WTC11 (cell line): ENCODE data around the gene PABPN1. TPM values are rescaled to one million over a fixed set of nuclear protein-coding genes. Genes with fewer than 3 reads are reported as not detected.
A peak's percentile ranks its signal among the peaks of the same experiment; 100 is the strongest.

ENCODE experiments used
- ATAC-seq: fragments of 200-7000 bp; cut with Tn5 transposase; 2 replicates; pipeline ENCODE4 v1.10.0; 2021; ENCODE audit warnings: mild to moderate bottlenecking, moderate library complexity
- CTCF ChIA-PET: fragments of 300-600 bp; sonication (Branson Sonifier 250); formaldehyde crosslinking; loops from one replicate; lab custom pipeline; 2021; ENCODE audit warnings: antibody characterized with exemption; lab: Charles Lee
- POLR2A ChIA-PET: fragments of 350-600 bp; sonication (Branson Sonifier 250); formaldehyde crosslinking; loops from one replicate; lab custom pipeline; 2021; ENCODE audit warnings: antibody characterized with exemption; lab: Charles Lee
- DNase-seq: peaks from one replicate; pipeline ENCODE4 v3.0.0; 2021; ENCODE audit warnings: low spot score
- H3K27ac Mint-ChIP-seq: 2 replicates; pipeline ENCODE4 v1.8.0; 2021; ENCODE audit warnings: mixed read lengths
- H3K27me3 Mint-ChIP-seq: 2 replicates; pipeline ENCODE4 v1.8.0; 2021; ENCODE audit warnings: low read depth, mild to moderate bottlenecking, moderate library complexity, mixed read lengths
- H3K36me3 Mint-ChIP-seq: 2 replicates; pipeline ENCODE4 v1.8.0; 2021; ENCODE audit warnings: mixed read lengths
- H3K4me1 Mint-ChIP-seq: 2 replicates; pipeline ENCODE4 v1.8.0; 2022; ENCODE audit warnings: mixed read lengths
- H3K4me3 Mint-ChIP-seq: 2 replicates; pipeline ENCODE4 v1.8.0; 2021; ENCODE audit warnings: mild to moderate bottlenecking, moderate library complexity, mixed read lengths
- H3K9me3 Mint-ChIP-seq: 2 replicates; pipeline ENCODE4 v1.8.0; 2021; ENCODE audit warnings: mixed read lengths
- ATF6 ChIP-seq: sonication (generic); formaldehyde crosslinking; IDR thresholded peaks from 2 replicates; pipeline ENCODE4 v1.8.1; 2023; ENCODE audit warnings: mild to moderate bottlenecking, missing genetic modification reagents
- E2F1 ChIP-seq: sonication (generic); formaldehyde crosslinking; IDR thresholded peaks from 2 replicates; pipeline ENCODE4 v1.8.0; 2022; ENCODE audit warnings: mild to moderate bottlenecking, missing genetic modification reagents
- E2F5 ChIP-seq: sonication (generic); formaldehyde crosslinking; IDR thresholded peaks from 2 replicates; pipeline ENCODE4 v1.8.1; 2022; ENCODE audit warnings: mild to moderate bottlenecking, moderate library complexity, missing genetic modification reagents
- ETV6 ChIP-seq: sonication (generic); formaldehyde crosslinking; IDR thresholded peaks from 2 replicates; pipeline ENCODE4 v1.8.1; 2022; ENCODE audit warnings: mild to moderate bottlenecking, missing genetic modification reagents
- FOXP1 ChIP-seq: sonication (generic); formaldehyde crosslinking; IDR thresholded peaks from 2 replicates; pipeline ENCODE4 v1.8.0; 2022; ENCODE audit warnings: missing genetic modification reagents, mild to moderate bottlenecking, moderate library complexity, borderline replicate concordance
- FOXP4 ChIP-seq: sonication (generic); formaldehyde crosslinking; IDR thresholded peaks from 2 replicates; pipeline ENCODE4 v1.8.0; 2022; ENCODE audit warnings: mild to moderate bottlenecking, missing genetic modification reagents
- JAZF1 ChIP-seq: fragments of 250-450 bp; sonication (Bioruptor Pico); IDR thresholded peaks from 2 replicates; pipeline ENCODE4 v1.9.0; 2021; ENCODE audit warnings: moderate library complexity, mild to moderate bottlenecking, inconsistent platforms
- NFE2L1 ChIP-seq: sonication (generic); formaldehyde crosslinking; IDR thresholded peaks from 2 replicates; pipeline ENCODE4 v1.8.1; 2023; ENCODE audit warnings: missing genetic modification reagents
- NR2C2 ChIP-seq: sonication (generic); formaldehyde crosslinking; IDR thresholded peaks from 2 replicates; pipeline ENCODE4 v1.8.0; 2022; ENCODE audit warnings: mild to moderate bottlenecking, missing genetic modification reagents
- OVOL2 ChIP-seq: fragments of 250-450 bp; sonication (Bioruptor Pico); IDR thresholded peaks from 2 replicates; pipeline ENCODE4 v1.9.0; 2021; ENCODE audit warnings: mild to moderate bottlenecking, borderline replicate concordance
- SOX15 ChIP-seq: fragments of 250-450 bp; sonication (Bioruptor Pico); IDR thresholded peaks from 2 replicates; pipeline ENCODE4 v1.9.0; 2021; ENCODE audit warnings: mild to moderate bottlenecking
- STAT6 ChIP-seq: sonication (generic); formaldehyde crosslinking; conservative IDR thresholded peaks from 2 replicates; pipeline ENCODE4 v1.8.1; 2023; ENCODE audit warnings: mild to moderate bottlenecking, low read depth, missing genetic modification reagents, moderate library complexity
- TEAD1 ChIP-seq: sonication (generic); formaldehyde crosslinking; IDR thresholded peaks from 2 replicates; pipeline ENCODE4 v1.8.0; 2022; ENCODE audit warnings: mild to moderate bottlenecking, missing genetic modification reagents
- ZBTB43 ChIP-seq: sonication (generic); formaldehyde crosslinking; IDR thresholded peaks from 2 replicates; pipeline ENCODE4 v1.8.1; 2023; ENCODE audit warnings: mild to moderate bottlenecking, missing genetic modification reagents
- ZNF121 ChIP-seq: sonication (generic); formaldehyde crosslinking; IDR thresholded peaks from 2 replicates; pipeline ENCODE4 v1.8.0; 2023; ENCODE audit warnings: missing genetic modification reagents
- ZNF396 ChIP-seq: fragments of 250-450 bp; sonication (Bioruptor Pico); IDR thresholded peaks from 2 replicates; pipeline ENCODE4 v1.8.0; 2021; ENCODE audit warnings: mild to moderate bottlenecking, moderate library complexity, borderline replicate concordance
- ZNF416 ChIP-seq: fragments of 250-450 bp; sonication (Bioruptor Pico); IDR thresholded peaks from 2 replicates; pipeline ENCODE4 v1.9.0; 2021; ENCODE audit warnings: mild to moderate bottlenecking, inconsistent platforms
- total RNA-seq: library from RNA; stranded (reverse); gene quantifications from 3 replicates; pipeline ENCODE4 v1.2.3, GENCODE V29; 2021

Gene PABPN1
- total RNA-seq, 1 experiment from 2014 or later = 321 TPM

- Mint-ChIP-seq H3K27ac (no peak overlapping the region), H3K4me3 (no peak overlapping the region), H3K36me3 (peaks cover 5% of the 10 kb centered on the region), H3K9me3 (no peaks in the 10 kb centered on the region), H3K27me3 (peaks cover 83% of the 10 kb centered on the region), H3K4me1 (peaks cover 10% of the 10 kb centered on the region)
- ChIA-PET CTCF (interaction anchor here (3.2 to 3.7 kb wide), 2 partner anchors 13 to 231 kb away, joined by 11 to 23 read pairs; partner anchors contain the start of gene HOMEZ), POLR2A (no interaction called here)
- DNase-seq (no peak), ATAC-seq (no peak)
- no peak for TF ChIP-seq STAT6 (CRISPR knock-in tag)
These were observed 21.9 kb upstream of the PABPN1 start for GRCh38 chr14:23299211-23299957.

- CTCF ChIA-PET = interaction anchor here (0.8 to 3.7 kb wide), 12 partner anchors 11 to 305 kb away, joined by 3 to 27 read pairs (median 10); partner anchors contain the start of genes CEBPE, CMTM5, HOMEZ and PABPN1
- no peak for TF ChIP-seq E2F1 (CRISPR knock-in tag)
- H3K36me3 Mint-ChIP-seq = peaks cover 5% of the 10 kb centered on the region
- ATAC-seq (no peak), DNase-seq (no peak)
- no peaks in the 10 kb centered on the region for H3K9me3 Mint-ChIP-seq
- H3K4me3 Mint-ChIP-seq = peak overlapping the region; percentile 85
- no peak overlapping the region for H3K27ac Mint-ChIP-seq
- peaks cover 76% of the 10 kb centered on the region for H3K27me3 Mint-ChIP-seq
- H3K4me1 Mint-ChIP-seq = peaks cover 5% of the 10 kb centered on the region; the same call in 1 of the 2 replicates
- POLR2A ChIA-PET = interaction anchor here (0.6 to 2.7 kb wide), 3 partner anchors 14 to 335 kb away, joined by 4 to 18 read pairs (median 8); partner anchors contain the start of genes HOMEZ and PABPN1
These were observed 21.1 kb upstream of the PABPN1 start for GRCh38 chr14:23299986-23300686.

GRCh38 chr14:23300687-23301223 is 20.5 kb upstream of the PABPN1 start:
- peaks cover 69% of the 10 kb centered on the region for H3K27me3 Mint-ChIP-seq
- CTCF ChIA-PET = interaction anchor here (0.7 to 3.7 kb wide), 15 partner anchors 11 to 305 kb away, joined by 3 to 27 read pairs (median 8); partner anchors contain the start of genes CEBPE, CMTM5, HOMEZ and PABPN1
- peaks cover 5% of the 10 kb centered on the region for H3K4me1 Mint-ChIP-seq
- H3K36me3 Mint-ChIP-seq = peaks cover 5% of the 10 kb centered on the region
- ATAC-seq (no peak), DNase-seq (no peak)
- POLR2A ChIA-PET = interaction anchor here (0.6 to 2.7 kb wide), 4 partner anchors 14 to 335 kb away, joined by 4 to 18 read pairs (median 6); partner anchors contain the start of genes ACIN1, C14orf119, HOMEZ and PABPN1
- no peaks in the 10 kb centered on the region for H3K9me3 Mint-ChIP-seq
- no peak overlapping the region for H3K27ac Mint-ChIP-seq
- H3K4me3 Mint-ChIP-seq = peak overlapping the region; percentile 85
- TF ChIP-seq NR2C2 (CRISPR knock-in tag) (no peak), NFE2L1 (CRISPR knock-in tag) (no peak), ZBTB43 (no peak), TEAD1 (CRISPR knock-in tag) (no peak), ZNF121 (CRISPR knock-in tag) (no peak), JAZF1 (CRISPR knock-in tag) (no peak), FOXP4 (no peak), ETV6 (CRISPR knock-in tag) (no peak), SOX15 (CRISPR knock-in tag) (no peak), FOXP1 (no peak), OVOL2 (no peak), ZNF416 (no peak), ATF6 (no peak), ZNF396 (CRISPR knock-in tag) (no peak), E2F5 (CRISPR knock-in tag) (no peak)
